ENCODE results near the gene USP6.
A peak's percentile ranks its signal among the peaks of the same experiment; 100 is the strongest.
"Not testable (repeated sequence)": the region's sequence is repeated elsewhere in the genome, so short reads cannot be mapped to it uniquely, and the experiment has no call there.

The USP6 gene

DNA sequence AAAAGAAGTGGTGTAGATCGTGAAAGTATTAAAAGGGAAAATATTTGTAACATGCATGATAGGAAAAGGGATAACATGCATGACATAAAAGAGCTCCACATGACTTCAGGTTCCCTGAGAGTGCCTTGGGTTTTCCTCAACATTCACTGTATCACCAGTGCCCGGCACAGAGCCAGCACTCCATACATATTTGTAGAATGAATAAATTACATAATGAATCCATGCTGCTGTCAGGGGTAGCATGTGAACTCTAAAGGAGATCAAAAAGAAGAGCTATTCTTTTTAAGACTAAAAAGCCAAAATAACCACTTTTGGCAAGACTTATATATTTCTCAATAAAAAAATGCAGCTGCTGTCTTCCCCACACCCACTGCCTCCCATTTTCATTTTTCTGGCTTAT is 78.5 kb downstream of the USP6 start:
- peak; percentile 72 for DNase-seq

DNA sequence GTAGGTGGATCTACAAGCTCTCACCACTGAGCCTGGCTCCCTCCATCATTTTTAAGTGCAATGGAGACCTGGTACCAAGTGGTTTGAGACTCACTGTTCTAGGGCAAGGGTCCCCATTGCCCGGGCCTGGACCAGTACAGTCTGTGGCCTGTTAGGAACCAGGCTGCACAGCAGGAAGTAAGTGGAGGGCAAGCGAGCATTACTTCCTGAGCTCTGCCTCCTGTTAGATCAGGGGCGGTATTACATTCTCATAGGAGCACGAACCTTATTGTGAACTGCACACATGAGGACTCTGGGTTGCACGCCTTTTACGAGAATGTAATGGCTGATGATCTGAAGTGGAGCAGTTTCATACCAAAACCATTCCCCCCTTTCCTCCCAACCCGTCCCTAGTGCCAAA is 82.6 kb downstream of the USP6 start:
- DNase-seq, result no peak

DNA sequence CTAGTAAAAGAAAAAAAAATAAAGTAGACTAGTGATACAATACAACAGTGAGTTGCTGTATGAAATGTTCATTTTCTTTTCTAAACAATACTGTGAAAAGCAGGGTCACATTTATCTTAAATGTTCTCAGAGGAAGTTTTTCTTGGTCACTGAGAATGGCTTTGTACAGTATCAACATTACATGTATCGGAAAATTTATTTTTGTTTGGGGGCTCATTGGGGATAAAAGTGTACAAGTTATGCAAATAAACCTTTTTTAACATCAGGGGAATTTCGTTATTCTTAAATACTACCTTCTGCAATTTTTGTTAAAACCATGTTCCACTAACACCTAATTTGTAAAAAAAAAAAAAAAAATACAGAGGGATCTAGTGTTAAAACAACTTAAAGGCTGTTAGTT is 84.5 kb downstream of the USP6 start:
- no peak for DNase-seq

DNA sequence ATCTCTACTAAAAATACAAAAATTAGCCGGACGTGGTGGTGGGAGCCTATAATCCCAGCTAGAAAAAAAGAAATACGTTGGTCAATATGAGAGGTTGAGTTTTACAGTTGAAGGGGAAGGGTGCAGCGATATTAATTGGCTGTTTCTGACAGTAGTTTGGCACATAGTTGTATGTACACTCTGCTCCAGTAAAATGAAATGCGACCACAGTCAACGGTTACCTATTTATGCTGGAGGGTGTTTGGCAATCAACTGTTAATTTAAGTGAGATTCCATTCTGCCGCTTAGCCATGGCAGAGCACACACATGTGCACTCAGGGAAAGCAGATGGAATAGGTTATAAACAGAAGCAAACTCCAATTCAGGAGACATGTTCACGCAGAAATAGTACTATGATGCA is 85.2 kb downstream of the USP6 start:
- DNase-seq, result no peak

DNA sequence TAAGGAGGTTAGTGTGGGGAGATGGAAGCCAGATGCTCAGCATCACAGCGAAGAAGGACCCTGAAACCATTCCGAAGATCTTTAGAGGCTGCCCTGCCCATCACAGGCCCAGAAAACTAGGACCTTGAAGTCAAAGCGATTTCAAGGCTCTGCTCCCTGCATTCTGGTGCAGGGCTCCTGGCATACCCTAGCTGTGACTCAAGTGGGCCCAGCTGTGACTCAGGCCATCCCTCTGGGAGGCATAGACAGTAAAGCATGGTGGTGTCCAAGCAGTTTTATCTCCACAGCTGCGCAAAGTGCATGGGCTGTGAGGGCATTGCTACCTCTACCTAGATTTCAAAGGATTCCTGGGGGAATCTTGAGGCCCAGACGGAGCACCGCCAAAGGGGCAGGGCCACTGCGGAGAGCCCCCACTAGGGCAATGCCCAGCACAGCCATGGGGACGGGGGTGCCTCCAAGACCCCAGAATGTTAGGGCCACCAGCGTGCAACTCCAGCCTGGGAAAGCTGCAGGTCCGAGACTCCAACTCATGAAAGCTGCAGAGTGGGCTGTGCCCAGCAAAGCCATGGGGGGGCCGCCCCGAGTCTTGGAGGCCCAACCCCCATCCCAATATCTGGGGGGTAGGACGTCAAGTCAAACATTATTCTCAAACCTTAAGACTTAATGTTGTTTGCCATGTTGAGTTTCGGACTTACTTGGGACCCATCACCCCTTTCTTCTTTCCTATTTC is 87.5 kb downstream of the USP6 start:
- DNase-seq, result peak; percentile 68

DNA sequence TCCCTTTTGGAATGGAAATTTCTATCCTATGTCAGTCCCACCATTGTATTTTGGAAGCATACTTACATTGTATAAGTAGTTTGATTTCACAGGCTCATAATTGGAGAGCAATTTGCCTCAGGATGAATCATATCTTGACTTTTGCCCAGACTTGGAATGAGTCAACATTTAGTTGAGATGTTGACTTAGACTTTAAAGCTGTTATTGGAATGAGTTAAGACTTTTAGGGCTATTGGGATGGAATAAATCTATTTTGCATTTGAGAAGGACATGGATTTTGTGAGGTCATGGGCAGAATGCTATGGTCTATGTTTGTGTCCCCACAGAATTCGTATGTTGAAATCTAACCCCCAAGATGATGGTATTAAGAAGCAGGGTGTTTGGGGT is 88.1 kb downstream of the USP6 start:
- peak; percentile 76 for DNase-seq

DNA sequence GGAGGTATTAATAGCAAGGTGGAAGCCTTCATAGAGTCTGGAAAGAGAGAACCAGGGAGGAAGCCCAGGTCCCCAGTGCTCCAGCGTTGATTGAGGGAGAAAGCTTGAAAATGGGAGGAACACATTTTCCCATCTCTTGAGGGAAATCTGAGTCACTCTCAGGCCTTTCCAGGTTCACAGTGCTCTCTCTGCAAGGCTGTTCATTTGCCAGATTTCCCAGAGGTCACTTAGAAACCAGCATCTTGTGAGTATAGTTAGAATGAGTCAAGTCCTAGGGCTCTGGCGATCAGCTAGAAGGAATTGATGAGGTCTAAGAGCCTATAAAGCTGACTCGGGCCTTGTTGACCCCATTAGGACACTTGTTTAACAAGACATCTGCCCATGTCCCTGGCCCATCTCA is 93.6 kb downstream of the USP6 start:
- no peak for DNase-seq

DNA sequence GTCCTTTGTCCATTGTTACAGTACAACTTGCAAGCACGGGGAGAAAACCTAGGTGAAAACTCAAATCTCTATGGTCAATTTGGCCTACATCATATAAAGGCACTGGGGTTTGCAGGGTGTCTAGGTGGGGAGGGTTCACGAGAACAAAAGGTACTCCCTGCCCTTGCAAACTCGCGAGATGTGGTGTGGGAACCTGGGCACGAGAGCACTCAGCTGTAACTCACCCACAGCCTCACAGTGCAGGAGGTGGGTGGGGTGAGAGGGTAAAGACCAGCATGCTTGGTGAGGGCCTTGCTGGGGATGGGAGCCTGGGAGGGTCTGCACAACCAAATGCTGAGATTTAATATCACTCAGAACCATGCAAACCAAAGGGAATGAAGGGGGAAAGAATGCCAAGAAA is 94.3 kb downstream of the USP6 start:
- DNase-seq, result no peak

DNA sequence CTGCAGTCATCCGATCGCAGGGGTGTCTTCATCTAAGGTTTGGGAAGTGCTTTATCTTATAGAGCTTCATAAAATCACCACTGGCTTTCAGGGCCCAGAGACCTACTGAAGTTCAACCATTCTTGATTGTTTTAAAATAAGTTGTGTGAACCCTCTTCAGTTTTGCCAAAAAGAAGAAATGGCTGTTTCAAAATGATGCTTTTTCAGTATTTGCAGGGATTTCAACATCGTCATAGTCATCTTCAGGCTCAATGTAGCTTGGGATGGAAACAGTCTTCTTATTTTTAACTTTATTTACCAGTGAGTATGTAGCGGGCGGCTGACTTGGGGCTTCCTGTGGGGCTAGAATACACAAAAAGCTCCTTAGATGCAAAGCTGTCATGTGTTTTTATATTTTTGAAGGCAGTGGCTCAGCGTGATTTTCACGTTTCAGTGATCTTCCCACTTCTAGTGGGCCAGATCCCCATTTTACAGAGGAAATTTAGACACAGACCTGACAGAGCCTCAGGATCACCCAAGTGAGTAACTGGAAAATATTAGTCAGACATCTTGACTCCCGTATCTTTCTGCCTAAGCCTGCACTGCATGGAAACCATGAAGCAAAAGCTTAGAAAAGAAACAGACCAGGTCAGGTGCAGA is 94.9 kb downstream of the USP6 start:
- DNase-seq, result no peak

DNA sequence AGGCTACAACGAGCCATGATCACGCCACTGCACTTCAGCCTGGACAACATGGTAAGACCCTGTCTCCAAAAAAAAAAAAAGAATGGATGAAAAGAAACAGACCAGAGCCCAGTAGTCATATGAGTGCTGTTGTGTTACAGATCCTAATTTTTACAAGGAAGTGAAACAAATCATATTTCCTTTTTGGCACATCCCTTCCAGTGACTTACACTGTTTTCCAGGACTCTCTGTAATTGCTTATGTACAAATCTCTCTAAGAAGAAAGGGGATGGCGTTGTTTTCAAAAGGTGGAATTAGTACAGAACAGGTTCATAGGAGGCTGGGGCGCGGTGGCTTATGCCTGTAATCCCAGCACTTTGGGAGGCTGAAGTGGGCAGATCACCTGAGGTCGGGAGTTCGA is 95.6 kb downstream of the USP6 start:
- DNase-seq, result no peak

DNA sequence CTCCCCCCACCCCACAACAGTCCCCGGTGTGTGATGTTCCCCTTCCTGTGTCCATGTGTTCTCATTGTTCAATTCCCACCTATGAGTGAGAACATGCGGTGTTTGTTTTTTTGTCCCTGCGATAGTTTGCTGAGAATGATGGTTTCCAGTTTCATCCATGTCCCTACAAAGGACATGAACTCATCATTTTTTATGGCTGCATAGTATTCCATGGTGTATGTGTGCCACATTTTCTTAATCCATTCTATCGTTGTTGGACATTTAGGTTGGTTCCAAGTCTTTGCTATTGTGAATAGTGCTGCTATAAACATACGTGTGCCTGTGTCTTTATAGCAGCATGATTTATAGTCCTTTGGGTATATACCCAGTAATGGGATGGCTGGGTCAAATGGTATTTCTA is 101.7 kb downstream of the USP6 start:
- not testable (repeated sequence) for DNase-seq

DNA sequence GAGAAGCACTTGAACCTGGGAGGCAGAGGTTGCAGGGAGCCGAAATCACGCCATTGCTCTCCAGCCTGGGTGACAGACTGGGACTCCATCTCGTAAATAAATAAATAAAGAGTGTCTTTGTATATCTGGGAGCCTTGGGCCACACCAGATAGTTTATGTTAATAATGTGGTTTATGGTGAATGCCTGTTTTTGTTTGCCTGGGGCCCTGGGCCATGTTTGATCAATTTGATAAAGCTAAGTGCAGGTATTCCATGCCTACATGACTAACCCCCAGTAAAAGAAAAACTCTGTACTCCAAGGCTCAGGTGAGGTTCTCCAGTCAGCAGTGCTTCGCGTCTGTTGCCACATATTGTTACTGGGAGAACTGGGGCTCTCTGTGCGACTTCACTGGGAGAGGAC is 103.7 kb downstream of the USP6 start:
- no peak for DNase-seq

DNA sequence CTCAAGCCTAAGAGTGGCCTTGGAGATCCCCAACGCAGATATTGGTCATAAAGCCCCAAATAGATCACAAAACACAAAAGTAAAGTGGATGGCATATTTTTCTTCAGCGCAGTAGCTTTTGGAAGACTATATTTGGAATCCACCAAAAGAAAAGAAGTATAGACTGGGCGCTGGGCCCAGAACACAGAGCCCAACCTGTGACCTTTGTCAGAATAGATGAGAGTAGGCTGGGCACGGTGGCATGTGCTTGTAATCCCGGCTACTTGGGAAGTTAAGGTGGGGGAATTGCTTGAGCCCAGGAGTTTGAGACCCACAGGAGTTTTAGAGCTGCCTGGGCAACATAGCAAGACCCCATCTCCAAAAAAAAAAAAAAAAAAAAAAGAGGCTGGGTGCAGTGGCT is 104.2 kb downstream of the USP6 start:
- DNase-seq, result no peak

DNA sequence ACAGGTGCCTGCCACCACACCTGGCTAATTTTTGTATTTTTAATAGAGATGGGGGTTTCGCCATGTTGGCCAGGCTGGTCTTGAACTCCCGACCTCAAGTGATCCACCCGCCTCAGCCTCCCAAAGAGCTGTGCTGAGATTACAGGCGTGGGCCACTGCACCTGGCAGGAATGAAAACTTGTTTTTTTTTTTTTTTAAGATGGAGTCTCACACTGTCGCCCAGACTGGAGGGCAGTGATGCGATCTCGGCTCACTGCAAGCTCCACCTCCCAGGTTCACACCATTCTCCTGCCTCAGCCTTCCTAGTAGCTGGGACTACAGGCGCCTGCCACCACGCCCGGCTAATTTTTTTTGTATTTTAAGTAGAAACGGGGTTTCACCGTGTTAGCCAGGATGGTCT is 106.1 kb downstream of the USP6 start:
- not testable (repeated sequence) for DNase-seq
